Left forelimb (tissue), 1 donor: Measurements from ENCODE around the gene DRAXIN.
A peak's percentile ranks its signal among the peaks of the same experiment; 100 is the strongest.

Experiments
- DNase-seq: peaks from one replicate; pipeline ENCODE4 v3.0.0-alpha.2; 2018; ENCODE audit warnings: low spot score

DRAXIN gene, protein sequence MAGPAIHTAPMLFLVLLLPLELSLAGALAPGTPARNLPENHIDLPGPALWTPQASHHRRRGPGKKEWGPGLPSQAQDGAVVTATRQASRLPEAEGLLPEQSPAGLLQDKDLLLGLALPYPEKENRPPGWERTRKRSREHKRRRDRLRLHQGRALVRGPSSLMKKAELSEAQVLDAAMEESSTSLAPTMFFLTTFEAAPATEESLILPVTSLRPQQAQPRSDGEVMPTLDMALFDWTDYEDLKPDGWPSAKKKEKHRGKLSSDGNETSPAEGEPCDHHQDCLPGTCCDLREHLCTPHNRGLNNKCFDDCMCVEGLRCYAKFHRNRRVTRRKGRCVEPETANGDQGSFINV

DNA sequence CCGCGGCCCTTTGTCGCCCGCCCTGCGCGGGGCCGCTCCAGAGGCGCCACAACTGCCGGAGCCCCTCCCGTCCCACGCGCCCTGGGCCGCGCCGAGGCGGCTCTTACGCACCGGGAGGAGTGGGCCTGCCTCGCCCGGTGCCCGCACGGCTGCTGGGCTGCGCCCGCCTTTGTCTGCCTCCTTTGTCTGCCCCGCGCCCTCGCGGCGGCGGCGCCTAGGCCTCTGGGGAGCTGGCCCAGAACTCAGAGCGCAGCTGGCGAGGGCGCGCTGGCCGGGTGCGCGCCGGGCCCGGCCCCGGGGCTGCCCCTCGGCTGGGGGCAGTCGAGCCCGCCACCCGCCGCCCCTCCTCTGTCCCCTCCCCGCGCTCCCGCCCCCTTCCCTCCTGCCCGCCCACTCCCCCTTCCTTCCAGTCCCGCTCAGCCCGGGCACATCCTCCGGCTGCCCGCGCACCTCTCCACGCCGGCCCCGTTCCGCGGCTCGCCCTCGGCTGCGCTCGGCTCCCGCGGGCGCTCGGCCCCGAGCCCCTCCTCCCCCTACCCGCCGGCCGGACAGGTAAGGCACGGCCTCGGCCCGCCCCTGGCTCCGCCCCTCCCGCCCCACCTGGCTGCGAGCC, at the start of gene DRAXIN:
DRAXIN (plus strand) TSS at position 409 of the 613 bp plus-strand sequence. CDS start 14,549 bp downstream, outside the sequence.
- DNase-seq, result no peak

DNA sequence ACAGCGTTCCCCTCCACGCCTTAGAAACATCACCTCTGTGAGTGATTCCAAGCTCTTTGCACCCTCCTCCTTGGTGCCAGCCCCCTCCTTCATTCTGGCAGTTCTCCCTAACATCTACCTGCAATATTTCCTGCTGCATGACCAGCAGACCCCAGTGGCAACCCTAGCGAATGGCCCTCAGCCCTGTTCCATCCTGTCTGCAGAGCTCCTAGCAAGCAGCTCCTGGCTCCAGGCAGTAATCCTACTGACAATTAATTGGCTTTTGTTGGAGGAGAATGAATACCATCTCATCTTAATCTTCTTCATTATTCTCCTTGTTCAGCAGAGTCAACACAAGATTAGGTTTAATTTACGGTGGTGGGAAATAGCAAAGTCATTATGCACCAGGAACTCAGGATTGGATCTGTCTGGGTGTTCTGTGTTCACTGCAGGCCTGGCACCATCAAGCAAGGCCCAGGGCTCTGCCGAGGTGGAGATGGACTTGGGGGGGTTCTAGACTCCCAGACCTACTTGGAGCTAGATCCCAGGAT, 49.7 kb upstream of the DRAXIN start:
- no peak for DNase-seq

DNA sequence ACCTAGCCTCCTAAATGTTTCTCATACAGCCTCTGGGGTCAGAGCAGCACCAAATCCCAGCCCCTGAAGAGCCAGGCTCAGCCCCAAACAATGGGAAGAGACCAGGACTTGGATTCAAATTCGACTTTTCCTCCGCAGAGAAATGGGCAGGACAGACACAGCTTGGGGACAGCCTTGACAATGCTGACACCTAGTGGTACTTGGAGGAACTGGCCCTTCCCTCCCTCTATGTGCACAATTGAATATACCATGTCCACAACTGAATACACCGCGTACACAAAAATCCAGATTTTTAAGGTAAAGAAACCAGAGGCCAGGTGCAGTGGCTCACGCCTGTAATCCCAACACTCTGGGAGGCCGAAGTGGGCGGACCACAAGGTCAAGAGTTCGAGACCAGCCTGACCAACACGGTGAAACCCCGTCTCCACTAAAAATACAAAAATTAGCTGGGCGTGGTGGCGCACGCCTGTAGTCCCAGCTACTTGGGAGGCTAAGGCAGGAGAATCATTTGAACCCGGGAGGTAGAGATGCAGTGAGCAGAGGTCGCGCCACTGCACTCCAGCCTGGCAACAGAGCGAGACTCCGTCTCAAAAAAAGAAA, 49.0 kb upstream of the DRAXIN start:
- peak; percentile 80 for DNase-seq

DNA sequence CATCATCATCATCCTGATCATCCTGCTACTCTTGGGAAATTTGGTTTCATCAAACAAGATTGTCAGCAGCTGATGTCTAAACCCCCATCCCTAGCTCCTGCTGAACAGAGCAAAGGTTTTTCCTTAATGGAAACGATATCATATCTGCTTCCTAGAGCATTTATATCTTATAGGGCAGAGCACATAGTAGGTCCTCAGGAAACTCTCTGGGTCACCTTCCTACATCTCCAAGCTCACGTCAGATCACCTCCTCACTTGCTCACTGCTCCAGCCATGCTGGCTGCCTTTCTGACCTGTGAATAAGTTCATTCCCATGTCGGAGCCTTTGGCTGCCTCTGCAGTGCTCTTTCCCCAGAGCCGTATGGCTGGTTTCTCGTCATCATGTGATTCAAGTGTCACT, 47.7 kb upstream of the DRAXIN start:
- DNase-seq, result no peak

DNA sequence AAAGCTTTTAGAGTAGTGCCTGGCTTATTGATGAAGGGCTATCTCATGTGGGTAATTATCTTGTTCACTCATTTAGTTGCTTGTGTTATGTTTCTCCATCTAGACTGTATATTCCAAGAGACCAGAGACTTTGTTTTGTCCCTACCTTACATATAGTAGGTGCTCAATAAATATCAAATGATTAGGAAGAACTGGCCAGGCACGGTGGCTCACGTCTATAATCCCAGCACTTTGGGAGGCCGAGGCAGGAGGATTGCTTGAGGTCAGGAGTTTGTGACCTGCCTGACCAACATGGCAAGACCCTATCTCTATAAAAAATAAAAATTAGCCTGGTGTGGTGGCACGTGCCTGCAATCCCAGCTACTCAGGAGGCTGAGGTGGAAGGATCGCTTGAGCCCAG, 46.2 kb upstream of the DRAXIN start:
- DNase-seq, result no peak

DNA sequence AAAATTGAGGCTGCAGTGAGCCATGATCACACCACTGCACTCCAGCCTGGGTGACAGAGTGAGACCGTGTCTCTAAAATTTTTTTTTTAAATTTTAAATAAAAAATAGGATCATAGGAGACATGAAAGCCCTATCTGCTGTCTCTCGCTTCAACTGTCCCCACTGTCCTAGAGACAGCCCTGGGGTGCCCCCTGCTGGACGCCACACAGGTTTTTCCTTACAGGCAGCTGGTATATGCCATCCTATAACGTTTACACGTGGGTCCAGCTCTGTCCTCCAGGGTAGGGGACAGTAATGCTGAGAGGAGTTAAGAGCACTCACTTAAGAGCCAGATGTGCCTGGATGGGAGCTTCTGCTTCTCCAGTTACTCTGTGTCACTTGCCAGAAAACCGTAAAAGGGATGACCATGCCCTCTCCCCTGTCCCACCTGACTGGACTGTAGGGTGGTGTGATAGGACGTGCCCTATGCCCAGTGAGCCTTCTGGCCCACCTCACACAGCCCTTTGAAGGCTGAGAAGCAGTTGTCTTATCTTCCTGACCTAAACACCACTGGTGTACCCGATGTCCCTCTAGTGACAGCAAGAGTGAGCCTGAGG, 45.7 kb upstream of the DRAXIN start:
- DNase-seq, result no peak

DNA sequence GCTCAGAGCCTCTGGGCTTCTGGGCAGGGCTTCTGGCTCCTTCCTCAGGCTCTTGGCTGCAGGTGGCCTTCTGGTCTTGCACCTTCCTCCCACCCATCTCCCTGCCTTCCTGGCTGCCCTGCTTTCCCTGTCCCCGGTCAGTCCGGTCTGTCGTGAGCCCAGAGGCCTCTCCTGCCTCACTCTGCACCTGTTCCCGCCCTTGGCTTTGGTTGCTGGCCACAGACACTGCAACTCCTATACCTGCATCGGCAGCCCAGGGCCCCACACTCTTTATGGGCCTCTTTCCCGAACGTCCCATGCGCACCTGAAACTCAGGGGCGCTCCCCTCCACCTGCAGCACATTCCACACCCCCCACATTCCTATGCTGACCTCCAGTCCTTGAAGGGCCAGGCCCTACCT, 45.2 kb upstream of the DRAXIN start:
- no peak for DNase-seq

DNA sequence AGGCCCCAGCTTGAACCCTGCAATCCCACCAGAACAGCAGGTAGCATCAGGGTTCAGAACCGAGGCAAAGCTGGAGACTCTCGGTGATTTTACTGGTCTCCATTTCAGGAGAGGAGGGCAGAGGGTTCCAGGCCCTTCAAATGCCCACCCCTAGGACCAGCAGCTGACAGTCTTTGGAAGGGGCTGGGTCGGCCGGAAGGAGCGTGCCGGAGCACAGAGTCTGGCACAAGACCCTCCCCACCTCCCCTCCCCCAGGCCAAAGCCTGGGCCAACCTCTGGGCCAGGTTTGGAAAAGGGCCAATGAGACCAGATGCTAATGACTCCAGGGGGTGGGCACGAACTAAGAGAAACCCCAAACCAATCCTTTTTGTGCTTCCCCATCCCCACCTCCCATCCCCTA, 44.2 kb upstream of the DRAXIN start:
- no peak for DNase-seq

DNA sequence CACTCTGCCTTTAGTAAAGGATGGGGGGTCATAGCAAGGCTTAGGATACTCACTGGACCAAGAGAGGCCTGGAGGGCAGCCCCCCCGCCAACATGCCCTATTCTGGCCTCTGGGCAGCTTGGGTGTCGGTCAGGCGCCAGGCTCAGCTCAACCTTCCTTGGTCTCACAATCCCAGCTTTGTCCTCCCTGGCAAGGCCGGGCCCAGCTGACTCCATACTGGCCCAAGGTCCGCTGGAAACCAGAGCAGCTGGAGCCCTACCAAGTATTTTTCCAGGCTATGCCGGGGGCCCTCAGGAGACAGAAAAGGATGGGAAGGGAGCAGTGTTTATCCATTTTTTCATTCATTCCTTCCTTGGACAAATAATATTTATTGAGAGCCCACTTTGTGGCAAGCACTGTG, 43.5 kb upstream of the DRAXIN start:
- DNase-seq, result no peak

DNA sequence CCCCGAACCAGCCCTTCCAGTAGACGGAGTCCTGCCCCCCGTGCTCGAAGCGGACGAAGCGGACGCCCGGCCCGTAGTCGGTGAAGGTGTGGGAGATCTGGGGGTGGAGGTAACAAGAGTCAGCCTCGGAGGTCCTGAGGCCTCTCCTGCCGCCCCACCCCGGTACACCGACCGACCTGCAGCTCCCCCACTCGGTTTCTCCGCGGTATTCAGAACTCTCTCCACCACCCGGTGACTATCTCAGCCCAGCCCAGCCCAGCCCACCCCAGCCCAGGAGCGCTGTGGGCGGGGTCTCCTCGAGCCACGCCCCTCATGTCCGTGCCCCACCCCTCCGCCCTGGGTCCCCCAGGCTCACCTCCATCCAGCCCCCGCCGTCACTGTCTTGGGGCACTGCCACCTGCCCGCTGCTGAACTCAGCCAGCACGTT, 42.8 kb upstream of the DRAXIN start:
- DNase-seq, result no peak

DNA sequence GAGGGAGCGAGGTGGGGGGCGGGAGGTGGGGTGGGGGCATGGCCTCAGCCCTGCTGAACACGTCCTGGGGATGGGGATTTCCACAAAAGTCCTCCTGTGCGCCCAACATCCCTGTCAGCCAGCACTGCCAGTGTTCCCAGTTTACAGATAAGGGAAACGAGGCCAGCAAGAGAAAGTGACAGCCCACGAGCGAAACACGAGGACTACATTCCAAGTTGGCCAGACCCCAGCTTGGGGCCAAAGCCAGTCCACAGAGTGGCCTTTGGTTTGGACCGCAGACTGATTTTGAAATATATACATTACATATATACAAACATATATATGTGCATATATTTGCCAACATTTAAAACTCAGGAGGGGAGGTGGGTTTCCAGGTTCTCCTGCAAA, 42.3 kb upstream of the DRAXIN start:
- no peak for DNase-seq

DNA sequence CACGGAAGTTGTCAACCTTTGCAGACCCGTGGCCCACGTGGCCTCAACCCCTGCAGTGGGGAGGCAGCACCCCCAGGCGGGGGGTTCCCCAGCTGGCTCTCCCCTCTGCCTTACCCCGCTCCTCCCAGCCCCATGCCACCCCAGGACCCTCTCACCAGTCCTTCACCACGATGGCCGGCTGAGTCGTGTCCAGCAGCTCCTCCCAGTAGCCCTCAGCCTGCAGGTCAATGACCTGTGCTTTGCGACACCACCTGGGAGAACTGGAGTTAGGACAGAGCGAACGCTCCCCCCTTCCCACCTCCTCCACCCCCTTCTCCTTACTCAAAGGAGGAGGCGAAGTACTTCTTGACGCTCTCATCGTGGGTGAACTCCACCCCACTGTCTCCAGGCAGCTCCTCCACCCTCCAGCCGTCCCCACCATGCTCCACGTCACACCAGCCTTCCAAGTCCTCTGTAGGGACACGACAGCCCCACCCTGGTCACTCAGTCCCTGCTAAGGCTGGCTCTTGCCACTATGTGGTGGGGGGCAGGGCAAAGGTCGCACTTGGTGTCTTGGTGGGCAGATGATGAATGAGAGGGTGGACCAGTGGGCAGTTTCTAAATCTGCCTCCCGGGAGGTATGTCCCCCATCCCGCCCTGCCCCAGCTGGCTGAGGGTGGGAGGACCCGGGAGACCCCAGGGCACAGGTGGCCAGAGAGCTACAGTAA, 41.7 kb upstream of the DRAXIN start:
- no peak for DNase-seq

DNA sequence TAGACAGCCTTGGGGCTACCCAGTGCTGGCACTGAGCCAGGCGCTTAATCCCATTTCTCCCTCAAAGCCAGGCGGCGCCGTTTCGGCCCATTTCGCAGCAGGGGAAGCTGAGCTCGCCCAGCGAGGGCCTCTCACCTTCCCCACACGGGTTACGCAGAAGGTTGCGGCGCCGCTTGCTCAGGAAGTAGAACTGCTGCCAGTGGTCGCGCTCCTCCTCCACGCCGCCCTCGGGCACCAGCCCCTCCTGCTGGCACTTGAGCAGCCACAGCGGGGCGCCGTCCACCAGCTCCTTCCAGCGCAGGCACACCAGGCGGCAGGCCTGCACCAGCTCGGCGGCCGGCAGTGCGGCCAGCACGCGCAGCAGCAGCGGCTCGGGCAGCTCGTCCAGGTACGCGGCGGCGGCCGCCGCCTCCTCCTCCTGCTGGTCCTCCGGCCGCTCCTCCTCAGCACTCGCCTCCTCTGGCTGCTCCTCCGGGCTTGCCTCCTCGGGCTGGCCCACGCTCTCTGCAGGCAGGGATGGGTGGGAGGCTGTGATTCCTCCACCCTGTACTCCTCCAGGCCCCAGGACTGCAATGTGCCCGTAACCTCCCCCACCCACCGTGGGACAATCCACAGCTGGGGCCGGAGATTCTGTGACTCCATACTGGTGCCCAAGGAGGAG, 41.0 kb upstream of the DRAXIN start:
- no peak for DNase-seq

DNA sequence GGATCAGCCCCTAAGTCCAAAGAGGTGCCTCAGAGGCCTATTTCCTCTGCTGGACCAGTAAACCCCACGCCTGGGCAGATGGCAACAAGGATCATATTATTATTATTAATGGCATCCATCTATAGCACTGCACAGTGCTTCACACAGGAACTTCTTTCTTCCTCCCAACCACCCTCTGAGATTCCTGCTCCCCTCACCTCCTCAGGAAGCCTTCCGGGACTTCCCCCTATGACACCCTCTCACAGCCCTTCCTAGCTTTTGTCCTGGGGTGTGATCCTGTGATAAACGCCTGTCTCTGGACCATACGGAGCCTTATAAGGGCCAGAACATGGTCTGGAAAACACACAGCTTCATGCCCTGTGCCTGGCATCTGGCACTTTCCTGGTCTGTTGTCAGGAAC, 40.5 kb upstream of the DRAXIN start:
- no peak for DNase-seq

DNA sequence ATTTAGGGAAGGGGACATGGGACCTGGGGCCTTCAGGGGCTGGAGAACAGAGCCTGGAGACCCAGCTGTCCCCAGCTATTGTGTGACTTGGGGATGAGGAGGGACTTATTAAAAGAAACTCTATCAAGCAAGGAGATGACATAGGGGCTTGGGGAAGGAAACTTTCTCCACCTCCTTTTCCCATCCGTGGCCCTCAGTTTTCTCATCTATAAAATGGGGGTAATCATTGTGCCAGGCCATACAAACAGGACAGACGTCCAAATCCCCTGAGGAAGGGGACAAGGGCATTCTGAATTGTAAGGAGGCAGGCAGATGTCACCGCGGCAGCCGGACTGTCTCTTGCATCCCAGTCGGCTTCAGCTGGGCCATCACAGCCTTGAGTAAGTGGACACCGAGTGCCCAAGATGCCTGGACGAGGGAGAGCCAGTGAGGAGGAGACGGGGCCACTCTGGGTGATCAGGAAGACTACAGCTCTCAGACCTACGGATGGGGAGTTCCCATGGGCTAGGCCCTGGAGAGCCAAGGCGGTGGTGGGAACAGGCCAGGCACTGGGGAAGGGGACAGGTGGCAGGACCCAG, 39.2 kb upstream of the DRAXIN start:
- no peak for DNase-seq

DNA sequence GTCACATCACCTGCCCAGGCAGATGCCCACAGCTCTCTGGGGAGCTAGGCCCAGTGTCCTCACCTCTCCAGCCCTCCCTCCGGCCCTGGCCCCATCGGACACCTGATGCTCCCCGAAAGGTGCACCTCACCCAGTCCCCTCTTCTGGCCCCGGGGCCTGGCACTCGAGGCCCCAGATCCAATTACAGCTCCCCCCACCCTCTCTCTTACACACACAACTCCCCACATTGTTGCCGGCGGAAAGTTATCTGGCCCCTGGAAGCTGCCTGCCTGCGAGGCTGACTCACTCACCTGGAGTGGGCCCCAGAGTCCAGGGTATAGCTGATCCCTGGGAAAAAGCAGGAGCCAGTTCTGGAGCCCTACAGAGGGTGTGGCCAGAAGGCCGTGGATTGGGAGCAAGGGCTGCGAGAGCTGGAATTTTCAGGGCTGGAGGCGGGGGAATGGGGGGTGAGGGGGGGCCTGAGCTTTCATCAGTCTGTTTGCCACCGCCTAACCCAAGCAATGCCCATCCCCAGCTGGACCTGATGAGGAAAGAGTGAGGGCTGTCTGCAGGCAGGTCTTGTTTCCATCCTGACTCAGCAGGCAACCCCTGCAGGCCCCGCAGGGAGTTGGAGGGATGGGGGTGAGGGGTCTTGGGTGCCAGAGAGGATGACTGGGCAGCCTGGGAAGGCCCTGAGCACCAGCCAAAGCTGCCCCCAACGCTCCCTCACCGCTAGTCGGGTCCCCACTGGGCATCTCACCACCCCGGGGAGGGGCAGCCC, 38.2 kb upstream of the DRAXIN start:
- DNase-seq, result no peak

DNA sequence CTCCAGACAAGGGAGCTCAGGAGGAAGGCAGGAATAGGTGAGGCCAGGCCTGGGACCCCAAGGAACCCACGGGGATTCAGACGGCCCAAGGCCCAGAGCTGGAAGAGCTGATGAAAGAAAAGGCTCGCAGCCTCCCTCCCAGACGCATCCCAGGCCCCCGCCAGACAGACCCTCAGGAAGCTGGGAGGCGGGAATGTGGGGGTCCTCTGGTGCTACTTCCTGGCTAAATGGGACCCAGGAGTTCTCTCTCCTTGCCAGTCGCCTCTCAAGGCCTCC, 37.7 kb upstream of the DRAXIN start:
- DNase-seq, result no peak

DNA sequence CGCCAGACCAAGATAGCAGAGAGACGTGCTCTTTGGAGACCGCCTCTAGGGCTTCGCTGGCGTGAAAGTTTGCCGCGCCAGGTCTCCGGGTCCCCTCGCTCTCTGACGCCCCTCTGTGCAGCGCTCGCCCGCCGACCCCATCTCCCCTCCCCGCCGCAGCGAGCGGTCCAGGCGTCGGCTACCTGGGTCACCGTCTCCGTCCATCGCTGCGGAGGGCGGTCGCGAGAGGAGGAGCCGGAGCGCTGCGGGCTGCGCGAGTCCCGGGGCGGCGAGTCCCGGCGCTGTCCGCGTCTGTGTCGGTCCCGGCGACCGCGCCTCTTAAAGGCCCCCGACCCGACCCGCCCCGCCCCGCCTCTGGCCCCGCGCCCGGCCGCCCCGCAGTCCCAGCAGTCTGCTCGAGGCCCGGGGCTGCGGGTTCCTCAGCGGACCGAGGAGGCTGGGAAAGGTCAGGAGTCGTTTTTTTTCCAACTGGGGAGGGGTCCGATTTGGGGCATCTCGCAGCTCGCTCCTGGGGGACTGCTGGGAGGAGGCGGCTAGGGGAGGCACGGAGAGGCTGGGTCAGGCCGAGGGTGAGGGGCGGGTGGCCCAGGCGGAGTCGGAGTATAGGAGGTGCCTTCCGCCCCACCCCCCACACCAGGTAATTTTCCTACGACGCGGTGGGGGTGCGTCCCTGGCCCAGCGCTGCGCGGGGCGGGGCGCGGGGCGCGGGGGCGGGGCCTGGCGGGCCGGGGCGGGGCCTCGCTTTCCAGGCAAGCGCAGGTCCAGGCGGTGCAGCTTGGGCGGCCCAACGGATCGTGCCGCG, 37.2 kb upstream of the DRAXIN start, which contains the start of the genes FBXO2 and FBXO44:
FBXO2 (minus strand) TSS at position 293 of the 802 bp plus-strand sequence; CDS start at position 204, 89 bp downstream.
FBXO44 (plus strand) TSS at position 741 of the 802 bp plus-strand sequence. CDS start 959 bp downstream, outside the sequence.
- no peak for DNase-seq
